ENCODE data around the gene PARVB.

Gene PARVB

GRCh38 chr22:44089717-44090570 is 65.8 kb downstream of the PARVB start:
- no peak for DNase-seq (ENCODE audit: extremely low read depth, low read depth)
- TF ChIP-seq CTCF (IDR thresholded peaks at IDR 0.05; ENCODE audit: low read depth, low read length): no peak

GRCh38 chr22:44090571-44090905 is 66.4 kb downstream of the PARVB start:
- no peak for TF ChIP-seq CTCF (IDR thresholded peaks at IDR 0.05; ENCODE audit: low read depth, low read length)
- DNase-seq (ENCODE audit: extremely low read depth, low read depth): no peak

- no peak for DNase-seq (ENCODE audit: extremely low read depth, low read depth)
- peak; percentile 21 for TF ChIP-seq CTCF (IDR thresholded peaks at IDR 0.05; ENCODE audit: low read depth, low read length)
Measured at GRCh38 chr22:44091021-44091721, 67.1 kb downstream of the PARVB start.

GRCh38 chr22:44091751-44092150 is 67.6 kb downstream of the PARVB start:
- DNase-seq (ENCODE audit: extremely low read depth, low read depth): no peak
- TF ChIP-seq CTCF (IDR thresholded peaks at IDR 0.05; ENCODE audit: low read depth, low read length): no peak

GRCh38 chr22:44092636-44093220 is 68.6 kb downstream of the PARVB start:
- no peak for TF ChIP-seq CTCF (IDR thresholded peaks at IDR 0.05; ENCODE audit: low read depth, low read length)
- no peak for DNase-seq (ENCODE audit: extremely low read depth, low read depth)

- DNase-seq (ENCODE audit: extremely low read depth, low read depth): no peak
- no peak for TF ChIP-seq CTCF (IDR thresholded peaks at IDR 0.05; ENCODE audit: low read depth, low read length)
Measured at GRCh38 chr22:44093791-44094190, 69.7 kb downstream of the PARVB start.

- DNase-seq (ENCODE audit: extremely low read depth, low read depth): no peak
- no peak for TF ChIP-seq CTCF (IDR thresholded peaks at IDR 0.05; ENCODE audit: low read depth, low read length)
Measured at GRCh38 chr22:44094751-44095302, 70.7 kb downstream of the PARVB start.
